ENCODE data around the gene ANO6. TPM values are rescaled to one million over a fixed set of nuclear protein-coding genes. Genes with fewer than 3 reads are reported as not detected.

The ANO6 gene
- total RNA-seq, 4 donors from 2014 or later, result 16.9 to 23.0 (median 20.4) TPM

GRCh38 chr12:45248095-45248494 lies 32.2 kb downstream of the ANO6 start:
- no peak overlapping the region for H3K27ac ChIP-seq
- DNase-seq, result no peak
- WGBS, 2 donors (ENCODE audit: low coverage in 1 of 2), result 100% methylated on average over 1 of the region's 1 CpG; no CpG with 5 or more reads in 1 of the 2 donors
- H3K4me1 ChIP-seq, result peaks cover 0 to 10% (median 2%) of the 10 kb centered on the region in 4 donors
- no peaks in the 10 kb centered on the region for H3K36me3 ChIP-seq
- H3K9me3 ChIP-seq, result no peaks in the 10 kb centered on the region
- in situ Hi-C loops (cut with MboI; ENCODE audit: low pct_ligation_motif_present in 1 of 4, low pct_unique_long_range_greater_than_20kb in 1 of 4, low sequenced_read_pairs in 3 of 4), result no loop called here
- no peaks in the 10 kb centered on the region for H3K27me3 ChIP-seq
- intact Hi-C loops (cut with DNase I; ENCODE audit: low total_unique reads), result no loop called here
- H3K4me3 ChIP-seq, result no peak overlapping the region
- TF ChIP-seq CTCF (IDR thresholded peaks at IDR 0.05) (no peak), POLR2A (IDR thresholded peaks at IDR 0.05) (no peak), POLR2AphosphoS5 (IDR thresholded peaks at IDR 0.05) (no peak), EP300 (IDR thresholded peaks at IDR 0.05; ENCODE audit: low read depth) (no peak)

GRCh38 chr12:45254254-45254653 lies 38.4 kb downstream of the ANO6 start:
- peak overlapping the region in 3 of 4 donors; percentile 4 to 46 (median 24) for H3K27ac ChIP-seq

GRCh38 chr12:45256721-45257120 lies 40.8 kb downstream of the ANO6 start:
- Histone ChIP-seq H3K4me3 (no peak overlapping the region), H3K27ac (no peak overlapping the region), H3K9me3 (no peaks in the 10 kb centered on the region), H3K27me3 (no peaks in the 10 kb centered on the region), H3K36me3 (no peaks in the 10 kb centered on the region), H3K4me1 (peaks cover 12 to 28% (median 19%) of the 10 kb centered on the region in 4 donors)
- no peak for DNase-seq
- intact Hi-C loops (cut with DNase I; ENCODE audit: low total_unique reads), result no loop called here
- in situ Hi-C loops (cut with MboI; ENCODE audit: low pct_ligation_motif_present in 1 of 4, low pct_unique_long_range_greater_than_20kb in 1 of 4, low sequenced_read_pairs in 3 of 4), result no loop called here
- TF ChIP-seq EP300 (IDR thresholded peaks at IDR 0.05; ENCODE audit: low read depth), result no peak
- TF ChIP-seq POLR2AphosphoS5 (IDR thresholded peaks at IDR 0.05), result no peak
- TF ChIP-seq POLR2A (IDR thresholded peaks at IDR 0.05), result no peak
- TF ChIP-seq CTCF (IDR thresholded peaks at IDR 0.05), result no peak

More at GRCh38 chr12:45254254-45254653, 38.4 kb downstream of the ANO6 start:
- intact Hi-C loops (cut with DNase I; ENCODE audit: low total_unique reads) (no loop called here), in situ Hi-C loops (cut with MboI; ENCODE audit: low pct_ligation_motif_present in 1 of 4, low pct_unique_long_range_greater_than_20kb in 1 of 4, low sequenced_read_pairs in 3 of 4) (no loop called here)
- H3K4me1 ChIP-seq, result peaks cover 0 to 11% (median 8%) of the 10 kb centered on the region in 4 donors
- no peak overlapping the region for H3K4me3 ChIP-seq
- WGBS, 2 donors (ENCODE audit: low coverage in 1 of 2), result 63 to 66% methylated on average over 1 of the region's 1 CpG
- no peaks in the 10 kb centered on the region for H3K27me3 ChIP-seq
- H3K36me3 ChIP-seq, result no peaks in the 10 kb centered on the region
- H3K9me3 ChIP-seq, result no peaks in the 10 kb centered on the region
- no peak for DNase-seq
- TF ChIP-seq POLR2AphosphoS5 (IDR thresholded peaks at IDR 0.05) (peak in 1 of 3 donors; percentile 47), CTCF (IDR thresholded peaks at IDR 0.05) (no peak)

GRCh38 chr12:45257185-45257930 lies 41.5 kb downstream of the ANO6 start:
- in situ Hi-C loops (cut with MboI; ENCODE audit: low pct_ligation_motif_present in 1 of 4, low pct_unique_long_range_greater_than_20kb in 1 of 4, low sequenced_read_pairs in 3 of 4) (no loop called here), intact Hi-C loops (cut with DNase I; ENCODE audit: low total_unique reads) (no loop called here)
- no peak overlapping the region for H3K27ac ChIP-seq
- H3K4me3 ChIP-seq, result no peak overlapping the region
- no peaks in the 10 kb centered on the region for H3K27me3 ChIP-seq
- TF ChIP-seq EP300 (IDR thresholded peaks at IDR 0.05; ENCODE audit: low read depth) (no peak), CTCF (IDR thresholded peaks at IDR 0.05) (no peak), POLR2A (IDR thresholded peaks at IDR 0.05) (no peak), POLR2AphosphoS5 (IDR thresholded peaks at IDR 0.05) (no peak)
- no peaks in the 10 kb centered on the region for H3K9me3 ChIP-seq
- peaks cover 12 to 28% (median 19%) of the 10 kb centered on the region in 4 donors for H3K4me1 ChIP-seq
- WGBS, 2 donors (ENCODE audit: low coverage in 1 of 2), result 70 to 86% methylated on average over 3 to 6 of the region's 6 CpGs
- DNase-seq, result no peak
- H3K36me3 ChIP-seq, result no peaks in the 10 kb centered on the region
